NCI-H2196 treated with DMSO at 0.1 percent for 48 hours (cell line): ENCODE results near the gene KRTAP10-4.
"Not testable (repeated sequence)": the region's sequence is repeated elsewhere in the genome, so short reads cannot be mapped to it uniquely, and the experiment has no call there.

Experiments
- DNase-seq: peaks from one replicate; lab custom pipeline; 2025; ENCODE audit not compliant: unreplicated experiment; lab: John Stamatoyannopoulos, UW

The KRTAP10-4 gene

DNA sequence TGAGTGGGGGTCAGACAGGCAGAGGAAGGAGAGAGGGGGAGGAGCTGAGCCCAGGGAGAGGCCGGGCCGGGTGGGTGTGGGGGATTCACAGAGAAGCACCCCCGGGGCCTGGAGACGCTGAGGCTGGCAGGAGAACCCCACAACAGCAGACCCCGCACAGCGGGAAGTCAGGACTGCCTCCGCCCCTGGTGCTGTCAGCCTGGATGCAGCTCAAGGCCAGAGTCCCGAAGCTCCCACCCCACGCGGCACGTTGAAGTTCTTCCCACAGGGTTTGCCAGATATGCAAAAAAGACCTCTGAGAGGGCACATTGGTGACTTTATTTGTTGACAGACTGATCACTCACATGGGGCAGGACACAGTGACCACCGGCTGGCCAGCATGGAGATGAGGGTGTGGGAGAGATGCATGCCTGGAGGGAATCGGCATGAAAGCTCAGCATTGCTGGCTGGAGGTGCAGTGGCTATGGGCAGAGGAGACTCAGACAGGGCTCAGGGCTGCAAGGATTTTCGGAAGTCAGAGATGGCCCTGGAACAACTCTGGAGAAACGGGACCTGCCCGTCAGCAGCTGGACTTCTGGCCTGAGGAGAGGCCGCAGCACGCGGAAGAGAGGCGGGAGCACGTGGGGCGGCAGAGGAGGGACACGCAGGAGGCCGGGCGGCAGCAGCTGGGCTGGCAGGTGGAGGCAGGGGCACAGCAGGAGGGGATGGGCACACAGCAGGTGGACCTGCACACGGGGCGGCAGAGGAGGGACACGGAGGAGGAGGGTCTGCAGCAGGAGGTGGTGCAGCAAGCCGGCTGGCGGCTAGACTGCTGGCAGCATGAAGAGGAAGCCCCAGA, 15.8 kb upstream of the KRTAP10-4 start:
- DNase-seq, result no peak

DNA sequence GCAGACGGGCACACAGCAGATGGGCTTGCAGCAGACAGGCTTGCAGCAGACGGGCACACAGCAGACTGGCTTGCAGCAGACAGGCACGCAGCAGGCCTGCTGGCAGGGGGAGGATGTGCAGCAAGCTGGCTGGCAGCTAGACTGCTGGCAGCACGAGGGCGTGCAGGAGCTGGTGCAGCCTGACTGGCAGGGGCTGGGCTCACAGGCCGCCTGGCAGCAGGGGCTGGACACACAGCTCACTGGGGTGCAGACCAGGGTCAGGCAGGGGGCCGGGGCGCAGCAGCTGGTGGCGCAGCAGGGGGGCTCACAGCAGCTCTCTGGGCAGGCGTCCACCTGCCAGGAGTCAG, 15.2 kb upstream of the KRTAP10-4 start:
- DNase-seq, result not testable (repeated sequence)

DNA sequence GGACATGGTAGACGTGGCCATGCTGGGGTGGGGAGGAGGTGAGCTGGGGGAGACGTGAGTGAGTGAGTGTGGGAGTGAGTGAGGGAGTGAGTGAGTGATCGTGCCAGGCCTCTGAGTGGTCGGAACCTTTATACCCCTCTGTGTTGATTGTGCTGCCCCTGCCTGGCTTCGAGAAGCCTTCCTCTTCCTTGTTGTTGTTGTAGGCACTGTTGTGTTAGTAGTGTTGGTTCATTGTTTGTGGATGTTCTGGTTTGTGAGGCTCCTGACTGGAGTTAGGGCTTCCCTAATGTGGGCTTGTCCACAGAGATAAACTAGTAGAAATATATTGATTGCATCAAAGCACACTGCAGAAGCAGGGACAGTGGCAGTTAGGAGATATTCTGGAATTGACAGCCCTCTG, 14.8 kb upstream of the KRTAP10-4 start, which contains the start of gene KRTAP10-3:
Gene KRTAP10-3 (minus strand): TSS at position 101 of the 400 bp plus-strand sequence. CDS start 80 bp downstream, at position 21.
- DNase-seq, result no peak

DNA sequence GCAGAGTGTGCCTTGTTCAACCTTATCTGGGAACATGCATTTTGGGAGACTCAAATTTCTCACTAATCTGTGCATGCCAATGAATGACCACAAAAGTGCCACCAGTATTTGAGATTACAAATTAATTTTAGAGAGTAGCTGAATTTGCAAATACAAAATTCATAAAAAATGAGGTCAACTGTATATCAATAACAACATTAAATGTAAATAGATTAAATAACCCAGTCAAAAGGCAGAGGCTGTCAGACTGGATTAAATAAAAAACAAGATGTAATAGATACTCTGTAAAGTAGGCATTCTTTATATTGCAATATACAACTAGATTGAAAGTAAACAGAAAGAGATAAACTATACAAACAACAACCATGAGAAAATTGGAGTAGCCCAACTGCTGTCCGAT, 9.4 kb upstream of the KRTAP10-4 start:
- DNase-seq, result no peak

DNA sequence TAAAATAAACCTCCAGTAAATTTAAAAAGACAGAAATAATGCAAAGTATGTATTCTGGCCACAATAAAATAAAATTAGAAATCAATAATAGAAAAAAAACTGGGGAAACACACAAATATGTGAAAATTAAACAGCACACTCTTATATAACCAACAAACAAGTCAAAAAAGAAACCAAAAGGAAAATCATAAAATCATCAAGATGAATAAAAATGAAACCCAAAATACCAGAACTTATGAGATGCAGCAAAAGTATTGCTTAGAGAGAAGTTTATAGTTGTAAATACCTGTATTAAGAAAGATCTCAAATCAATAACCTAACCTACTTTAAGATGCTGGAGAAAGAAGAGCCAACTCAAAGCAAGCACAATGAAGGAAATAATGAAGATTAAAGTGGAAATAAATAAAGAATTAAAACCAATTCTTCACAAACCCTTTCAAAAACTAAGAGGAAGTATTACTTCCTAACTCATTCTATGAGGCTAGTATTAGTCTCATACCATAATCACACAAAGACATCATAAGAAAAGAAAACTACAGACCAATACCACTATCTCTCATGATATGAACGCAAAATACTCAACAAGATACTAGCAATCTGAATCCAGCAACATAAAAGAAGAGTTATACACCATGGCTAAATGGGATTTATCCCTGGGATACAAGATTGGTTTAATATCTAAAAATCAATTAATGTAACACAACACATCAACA, 8.5 kb upstream of the KRTAP10-4 start:
- no peak for DNase-seq

GRCh38 chr21:44566403-44566802, 7.1 kb upstream of the KRTAP10-4 start:
- no peak for DNase-seq

DNA sequence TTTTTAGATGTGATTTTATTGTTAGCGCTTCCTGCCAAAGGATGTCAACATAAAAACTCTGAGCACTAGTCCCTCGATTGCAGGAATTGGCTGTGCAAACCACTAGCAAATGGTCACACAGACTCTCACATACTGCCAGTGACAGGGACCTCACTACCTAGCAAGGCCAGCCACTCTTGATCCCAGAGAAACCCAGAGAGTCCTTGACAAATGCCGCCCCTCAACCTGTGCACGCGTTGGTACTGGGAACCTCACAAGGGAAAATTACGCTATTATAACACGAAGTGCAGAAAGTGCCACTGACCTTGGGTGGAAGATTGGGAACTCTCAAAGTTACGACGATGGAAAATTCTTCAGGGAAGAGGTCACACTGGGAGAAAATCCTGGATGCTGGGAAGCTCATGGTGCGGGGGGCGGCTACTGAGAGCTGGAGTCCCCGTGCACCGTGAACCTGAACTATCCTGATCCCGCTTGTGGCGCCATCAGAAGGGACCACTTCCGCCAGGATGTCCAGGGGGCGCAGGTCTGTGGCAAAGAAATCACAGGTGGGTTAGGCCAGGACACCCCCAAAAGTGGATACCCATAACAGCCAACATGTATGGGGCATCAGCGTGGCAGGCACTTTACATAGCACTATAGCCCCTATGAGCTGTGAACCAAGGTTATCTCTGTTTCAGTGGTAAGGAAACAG, 5.9 kb upstream of the KRTAP10-4 start:
- no peak for DNase-seq

GRCh38 chr21:44568261-44568660, 5.3 kb upstream of the KRTAP10-4 start:
- DNase-seq, result no peak

DNA sequence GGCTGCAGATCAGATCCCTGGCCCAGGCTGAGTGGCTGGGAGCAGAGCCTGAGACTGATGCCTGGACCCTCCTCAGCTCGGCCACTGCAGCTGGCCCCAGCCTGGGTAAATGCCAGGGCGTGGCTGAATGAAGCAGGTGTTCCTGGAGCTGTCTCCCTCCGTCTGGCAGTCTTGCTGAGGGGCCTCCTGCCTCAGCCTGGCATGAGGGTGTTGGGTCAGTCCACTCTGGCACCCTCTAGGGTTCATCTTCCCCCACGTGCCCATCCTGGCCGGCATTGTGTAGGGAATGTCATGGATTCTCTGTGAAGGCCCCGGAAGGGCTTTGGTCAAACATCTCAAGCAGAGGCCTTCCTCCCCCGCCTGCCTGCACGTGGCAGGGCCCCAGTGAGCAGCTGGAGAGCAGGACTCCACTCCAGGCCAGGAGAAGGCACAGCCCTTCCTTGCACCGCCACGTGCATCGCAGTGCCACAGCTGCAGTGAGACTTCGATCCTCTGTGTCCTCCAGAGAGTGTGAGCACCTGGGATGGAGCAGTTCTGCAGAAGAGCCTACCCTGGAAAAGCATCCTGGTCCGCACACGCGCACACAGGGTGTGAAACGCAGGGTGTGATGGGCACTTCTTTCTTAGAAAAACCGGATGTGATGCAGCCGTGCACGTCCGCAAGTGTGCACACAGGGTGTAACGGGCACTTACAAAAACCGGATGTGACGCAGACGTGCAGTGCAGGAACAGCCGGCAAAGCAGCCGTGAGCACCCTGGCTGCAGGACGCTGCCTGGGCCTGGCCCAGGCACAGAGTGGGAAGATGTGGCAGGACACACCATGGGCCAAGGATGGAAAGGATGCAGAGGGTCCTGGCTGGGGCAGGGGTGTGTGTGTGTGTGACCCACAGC, 4.6 kb upstream of the KRTAP10-4 start:
- DNase-seq, result no peak

- DNase-seq, result no peak
Measured at GRCh38 chr21:44569861-44570517, 3.5 kb upstream of the KRTAP10-4 start.

DNA sequence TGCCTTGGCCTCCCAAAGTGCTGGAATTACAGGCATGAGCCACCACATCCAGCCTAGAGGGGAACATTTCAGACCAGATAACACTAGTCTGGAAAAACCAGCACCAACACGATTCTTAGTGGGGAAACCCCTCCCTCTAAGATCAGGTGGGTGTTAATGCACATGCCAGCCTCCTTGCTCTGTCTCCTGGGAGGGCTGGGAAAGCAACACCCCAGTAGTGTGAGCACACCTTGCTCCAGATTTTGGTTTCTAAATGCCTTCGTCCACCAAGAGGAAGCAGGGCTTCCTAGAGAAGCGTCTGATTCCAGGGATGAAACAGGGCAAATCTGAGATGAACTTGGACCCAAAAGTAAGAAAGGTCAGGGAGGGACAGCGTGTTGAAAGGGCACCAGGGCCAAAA, 2.2 kb upstream of the KRTAP10-4 start:
- DNase-seq, result no peak

DNA sequence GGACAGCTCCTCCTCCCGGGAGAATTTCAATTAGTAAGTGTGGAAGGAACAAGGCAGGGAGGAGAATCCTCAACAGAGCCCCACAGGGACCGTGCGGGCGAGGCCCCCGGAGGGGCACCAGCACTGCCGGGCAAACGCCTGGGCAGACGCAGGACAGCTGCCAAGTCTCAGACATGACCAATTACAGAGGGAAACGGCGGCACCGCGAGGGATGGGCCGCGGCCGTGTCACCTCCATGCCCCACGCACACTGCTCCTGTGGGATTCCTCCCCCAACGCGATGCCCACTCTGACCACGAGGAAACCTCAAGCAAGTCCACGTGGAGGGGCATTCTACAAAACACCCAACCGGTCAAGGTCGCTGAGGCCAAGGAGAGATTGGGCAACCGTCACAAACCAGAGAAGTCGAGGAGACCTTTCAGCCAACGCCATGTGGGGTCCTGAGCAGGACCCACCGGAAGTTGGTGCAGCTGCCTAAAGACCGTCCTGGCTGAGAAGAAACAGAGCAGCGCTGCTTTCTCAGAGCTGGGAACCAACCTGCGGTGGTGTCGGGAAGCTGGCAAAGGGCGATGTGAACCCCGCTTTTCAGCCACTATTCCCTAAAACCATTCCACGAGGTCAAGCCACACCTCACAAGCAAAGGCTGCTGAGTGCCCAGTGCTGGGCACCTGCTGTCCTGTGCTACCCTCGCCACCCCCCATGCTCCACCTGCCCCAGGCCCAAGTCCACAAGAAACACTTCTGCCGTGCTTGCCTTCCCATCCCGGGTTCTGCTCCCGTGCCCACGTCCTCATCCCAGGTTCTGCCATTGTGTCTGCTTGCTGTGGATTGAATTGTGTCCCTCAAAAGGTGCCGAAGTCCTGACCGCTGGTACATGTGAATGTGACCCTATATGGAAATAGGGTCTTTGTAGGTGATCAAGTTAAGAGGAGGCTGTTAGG, 1.4 kb upstream of the KRTAP10-4 start:
- DNase-seq, result no peak

GRCh38 chr21:44572959-44573583, 458 bp upstream of the KRTAP10-4 start:
- no peak for DNase-seq

DNA sequence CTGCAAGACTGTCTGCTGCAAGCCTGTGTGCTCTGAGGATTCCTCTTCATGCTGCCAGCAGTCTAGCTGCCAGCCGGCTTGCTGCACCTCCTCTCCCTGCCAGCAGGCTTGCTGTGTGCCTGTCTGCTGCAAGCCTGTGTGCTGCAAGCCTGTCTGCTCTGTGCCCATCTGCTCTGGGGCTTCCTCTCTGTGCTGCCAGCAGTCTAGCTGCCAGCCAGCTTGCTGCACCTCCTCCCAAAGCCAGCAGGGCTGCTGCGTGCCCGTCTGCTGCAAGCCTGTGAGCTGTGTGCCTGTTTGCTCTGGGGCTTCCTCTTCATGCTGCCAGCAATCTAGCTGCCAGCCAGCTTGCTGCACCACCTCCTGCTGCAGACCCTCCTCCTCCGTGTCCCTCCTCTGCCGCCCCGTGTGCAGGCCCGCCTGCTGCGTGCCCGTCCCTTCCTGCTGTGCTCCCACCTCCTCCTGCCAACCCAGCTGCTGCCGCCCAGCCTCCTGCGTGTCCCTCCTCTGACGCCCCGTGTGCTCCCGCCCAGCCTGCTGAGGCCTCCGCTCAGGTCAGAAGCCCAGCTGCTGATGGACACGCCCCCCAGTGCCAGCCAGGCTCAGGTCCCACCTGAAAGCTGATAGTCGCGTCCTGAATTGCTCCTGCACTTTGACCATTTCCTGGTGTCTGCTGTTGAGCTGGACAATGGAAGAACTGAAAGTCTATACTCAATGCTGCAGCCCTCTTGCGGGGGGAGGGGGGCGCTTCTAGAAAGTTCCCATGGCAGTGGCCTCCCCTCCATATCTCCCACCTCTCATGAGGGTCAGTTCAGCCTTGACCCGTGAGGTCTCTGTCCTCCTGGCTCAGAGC, 1.2 kb downstream of the KRTAP10-4 start:
- DNase-seq, result no peak

- no peak for DNase-seq
Measured at GRCh38 chr21:44575307-44576024, 1.9 kb downstream of the KRTAP10-4 start.

- DNase-seq, result no peak
Measured at GRCh38 chr21:44576025-44576420, 2.5 kb downstream of the KRTAP10-4 start.

DNA sequence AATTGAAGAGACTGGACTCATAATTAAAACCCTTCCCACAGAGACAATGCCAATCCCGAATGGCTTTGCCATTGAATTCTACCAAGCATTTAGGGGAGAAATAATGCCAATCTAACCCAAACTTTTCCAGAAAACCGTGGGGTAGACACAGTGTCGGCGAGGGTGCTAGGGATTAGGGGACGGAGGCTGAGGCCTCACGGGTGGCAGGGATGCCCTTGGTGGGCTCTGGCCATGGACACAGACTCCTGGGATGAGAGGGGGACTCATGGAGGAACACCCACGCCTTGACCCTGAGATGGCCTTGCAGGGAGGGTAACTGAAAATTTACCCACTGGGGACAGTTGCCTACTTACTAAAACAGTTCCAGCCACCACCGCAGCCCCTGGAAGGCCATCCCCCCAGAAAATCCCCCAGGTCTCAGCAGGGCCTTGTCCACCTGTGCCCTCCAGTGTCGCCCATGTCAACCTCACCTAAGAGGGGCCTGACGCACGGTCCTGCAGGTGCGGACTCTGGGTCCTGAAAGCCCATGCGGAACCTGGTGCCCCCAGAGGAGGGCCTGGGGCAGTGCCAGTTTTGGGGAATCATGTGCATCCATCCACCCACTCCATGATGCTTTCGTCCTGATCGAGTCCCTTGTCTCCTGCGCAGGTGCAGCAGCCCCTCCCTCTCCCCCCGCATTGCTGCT, 5.0 kb downstream of the KRTAP10-4 start:
- DNase-seq, result no peak
